Activated CD4-positive, alpha-beta T cell treated with anti-CD3 and anti-CD28 coated beads, Interleukin-2, amount 50 U/mL, for 16 hours (primary cell): ENCODE results near the gene FRMPD3.

Experiments used
- DNase-seq: peaks from one replicate; pipeline ENCODE4 v3.0.0-alpha.2; 2020

The FRMPD3 gene

DNA sequence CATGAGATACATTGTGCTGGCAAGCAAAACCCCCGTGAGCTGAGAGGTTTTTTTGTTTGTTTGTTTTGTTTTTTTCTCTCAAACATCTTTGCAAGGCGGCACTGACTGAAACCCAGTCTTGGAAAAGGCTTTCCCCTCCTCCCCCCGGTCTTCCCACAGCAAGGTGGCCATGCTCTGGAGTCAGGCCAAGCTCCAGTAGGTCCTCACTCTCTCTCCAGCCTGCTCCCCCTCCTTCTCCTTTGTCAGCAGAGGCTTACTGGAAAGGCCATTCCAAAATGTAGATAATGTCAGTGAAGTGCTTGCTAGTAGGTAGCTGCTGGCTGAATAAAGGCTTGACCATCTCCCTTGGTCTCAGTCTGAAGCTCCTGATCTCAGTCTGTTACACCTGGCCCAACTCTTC lies 32.6 kb downstream of the FRMPD3 start:
- DNase-seq, result no peak

DNA sequence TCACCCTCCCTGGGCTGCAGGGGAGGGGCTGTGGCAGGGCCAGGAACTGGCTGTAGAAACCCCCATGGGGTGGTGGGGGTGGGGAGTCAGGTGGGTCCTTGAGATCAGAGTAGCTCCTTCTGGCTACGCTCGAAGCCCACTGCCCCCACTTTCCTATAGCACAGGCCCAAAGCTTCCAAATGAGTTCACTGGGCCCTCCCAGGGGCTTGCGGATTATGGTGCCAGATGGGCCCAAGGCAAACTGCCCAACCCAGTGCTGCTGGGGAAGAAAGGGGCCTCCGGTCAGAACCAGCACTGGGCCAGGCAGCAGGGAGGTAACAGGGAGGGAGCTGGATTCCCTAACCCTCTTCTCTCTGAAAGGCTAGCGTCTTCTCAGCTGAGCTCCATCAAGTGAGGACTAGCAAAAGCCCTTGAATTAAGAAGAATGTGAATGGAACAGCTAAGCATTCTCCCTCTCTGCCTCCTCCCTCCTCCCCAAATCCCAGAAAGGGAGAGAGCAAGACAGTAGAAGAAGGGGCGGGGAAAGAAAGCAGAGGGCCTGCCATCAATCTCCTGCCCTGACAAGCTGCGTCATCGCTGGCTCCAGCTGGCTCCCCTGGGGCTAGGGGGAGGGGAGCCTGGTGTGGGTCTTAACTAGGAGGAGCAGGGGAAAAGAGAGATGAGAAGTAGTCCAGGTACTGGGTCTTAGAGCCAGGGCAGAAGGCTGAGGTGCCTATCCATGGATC lies 34.7 kb downstream of the FRMPD3 start:
- DNase-seq, result no peak

DNA sequence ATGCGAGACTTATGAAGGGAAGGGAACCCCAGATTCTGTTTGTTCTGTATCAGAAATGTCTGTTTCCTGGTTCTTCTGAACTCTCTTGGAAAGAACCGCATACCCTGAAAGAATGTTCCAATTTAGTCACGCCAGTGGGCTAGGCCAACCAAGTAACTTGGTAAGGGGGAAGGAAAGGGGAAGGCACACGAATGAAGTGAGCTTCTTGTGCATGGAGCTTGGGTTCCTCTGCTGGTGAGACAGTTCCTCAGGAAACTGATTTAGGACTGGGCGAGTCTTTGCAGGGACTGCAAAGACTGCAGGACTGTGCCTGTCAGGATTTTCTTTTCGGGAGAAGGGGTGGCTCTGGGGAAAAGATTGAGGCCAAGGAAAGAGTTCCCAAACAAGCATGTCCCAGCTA lies 35.6 kb downstream of the FRMPD3 start:
- no peak for DNase-seq

DNA sequence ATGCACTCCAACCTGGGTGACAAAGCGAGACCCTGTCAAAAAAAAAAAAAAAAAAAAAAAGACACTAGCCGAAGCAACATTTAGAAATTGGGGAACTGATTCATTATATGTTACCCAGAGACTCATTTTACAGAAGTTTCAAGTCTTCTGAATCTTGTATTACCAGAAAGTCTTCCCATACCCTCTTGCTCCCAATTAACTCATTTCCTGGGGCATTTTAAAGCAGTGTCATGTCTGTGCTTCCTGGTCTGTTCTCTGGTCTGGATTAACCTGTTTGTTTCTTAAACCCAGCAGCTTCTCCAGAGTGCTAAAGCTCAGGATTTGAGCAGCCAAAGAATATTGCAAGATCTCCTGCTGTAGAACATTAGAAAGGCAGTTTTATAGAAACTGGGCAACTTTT lies 43.7 kb downstream of the FRMPD3 start:
- no peak for DNase-seq

DNA sequence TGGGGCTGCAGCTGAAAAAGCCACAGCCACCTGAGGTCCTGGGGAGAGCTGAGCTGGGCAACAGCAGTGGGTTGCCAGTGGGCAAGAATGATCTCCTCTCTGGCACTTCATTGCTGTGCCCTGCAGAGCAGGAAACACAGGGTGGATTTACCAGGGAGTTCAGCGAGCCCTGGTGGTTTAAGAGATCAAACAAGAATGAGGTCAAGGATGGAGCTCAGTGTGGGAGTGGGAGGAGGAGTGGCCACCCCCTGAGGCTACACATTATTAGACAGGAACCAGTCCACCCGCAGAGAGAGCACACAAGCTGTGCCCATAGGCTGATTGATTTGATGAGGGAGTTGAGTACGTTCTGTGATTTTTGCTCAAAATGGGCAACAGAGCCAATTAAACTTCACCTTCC lies 47.3 kb downstream of the FRMPD3 start:
- no peak for DNase-seq
